Lung (tissue), 12 donors: ENCODE data around the gene FOSL1. TPM values are rescaled to one million over a fixed set of nuclear protein-coding genes. Genes with fewer than 3 reads are reported as not detected.
A peak's percentile ranks its signal among the peaks of the same experiment; 100 is the strongest.

Source experiments
- ATAC-seq: fragments of 200-7000 bp; cut with Tn5 transposase; one replicate; pipeline ENCODE4 v1.9.1; 2020; ENCODE audit warnings: moderate number of reproducible peaks; ENCODE audit not compliant: insufficient read depth, low FRiP score
- DNase-seq, 3 donors: peaks; one replicate each; pipeline ENCODE4 v3.0.0-alpha.2; 2013 to 2017
- H3K27ac ChIP-seq, 2 donors: one replicate each; pipeline ENCODE4 v1.5.1; 2013; ENCODE audit warnings: mild to moderate bottlenecking in 2 of 2, moderate library complexity in 2 of 2, control low read depth in 1 of 2, inconsistent platforms in 1 of 2, low read depth in 1 of 2, low read length in 1 of 2
- H3K27me3 ChIP-seq, 3 donors: one replicate each; pipeline ENCODE4 v1.5.1; 2013; ENCODE audit warnings: low read length in 2 of 3; ENCODE audit not compliant: control insufficient read depth in 3 of 3, insufficient read depth in 3 of 3
- H3K36me3 ChIP-seq, 4 donors: one replicate each; pipeline ENCODE4 v1.5.1; 2013; ENCODE audit warnings: low read length in 4 of 4, mild to moderate bottlenecking in 1 of 4, moderate library complexity in 1 of 4; ENCODE audit not compliant: control insufficient read depth in 4 of 4, insufficient read depth in 4 of 4
- H3K4me1 ChIP-seq, 5 donors: one replicate each; pipeline ENCODE4 v1.5.1; 2013; ENCODE audit warnings: low read length in 5 of 5, mild to moderate bottlenecking in 2 of 5, moderate library complexity in 1 of 5; ENCODE audit not compliant: control insufficient read depth in 5 of 5, insufficient read depth in 5 of 5
- H3K4me3 ChIP-seq: one replicate; pipeline ENCODE4 v1.5.1; 2013; ENCODE audit warnings: mild to moderate bottlenecking, control low read depth, moderate library complexity
- H3K9ac ChIP-seq, 2 donors: one replicate each; pipeline ENCODE4 v1.5.1; 2013; ENCODE audit warnings: low read length in 2 of 2, control low read depth in 1 of 2; ENCODE audit not compliant: insufficient read depth in 1 of 2
- H3K9me3 ChIP-seq, 4 donors: one replicate each; pipeline ENCODE4 v1.5.1; 2013; ENCODE audit warnings: low read length in 3 of 4, mild to moderate bottlenecking in 1 of 4, moderate library complexity in 1 of 4; ENCODE audit not compliant: control insufficient read depth in 4 of 4, insufficient read depth in 3 of 4
- CTCF ChIP-seq: IDR thresholded peaks from 2 replicates; pipeline ENCODE4 v1.5.1; 2012; ENCODE audit warnings: mild to moderate bottlenecking; ENCODE audit errors: control extremely low read depth, extremely low read depth
- WGBS, 2 donors: extraction: QIAGEN DNeasy Blood & Tissue Kit; methylation state at CpG; one replicate each; pipeline ENCODE4 v1.1.7; 2013; 5-methylcytosine and 5-hydroxymethylcytosine counted together
- polyA plus RNA-seq, 2 donors: library from polyadenylated mRNA; stranded (reverse); fragments of 200-250 nt; gene quantifications; one replicate each; pipeline ENCODE4 v1.2.1, GENCODE V29; 2013
- total RNA-seq, 2 donors: library from RNA; depleted of rRNA in 1 of 2; stranded (reverse); fragments of >200 nt in 1 of 2; gene quantifications; one replicate each; pipeline ENCODE4 v1.2.1, GENCODE V29; 2014 to 2021
- donor health status: control.
- donor health status: control.
- donor health status: Bipolar disorder and iron deficiency.
- donor health status: healthy.
- donor health status: DM: yes; HTN: yes; CAD: no.

Gene FOSL1
- total and polyA plus RNA-seq, 4 donors, result 0.43 to 19.9 (median 15.3) TPM

DNA sequence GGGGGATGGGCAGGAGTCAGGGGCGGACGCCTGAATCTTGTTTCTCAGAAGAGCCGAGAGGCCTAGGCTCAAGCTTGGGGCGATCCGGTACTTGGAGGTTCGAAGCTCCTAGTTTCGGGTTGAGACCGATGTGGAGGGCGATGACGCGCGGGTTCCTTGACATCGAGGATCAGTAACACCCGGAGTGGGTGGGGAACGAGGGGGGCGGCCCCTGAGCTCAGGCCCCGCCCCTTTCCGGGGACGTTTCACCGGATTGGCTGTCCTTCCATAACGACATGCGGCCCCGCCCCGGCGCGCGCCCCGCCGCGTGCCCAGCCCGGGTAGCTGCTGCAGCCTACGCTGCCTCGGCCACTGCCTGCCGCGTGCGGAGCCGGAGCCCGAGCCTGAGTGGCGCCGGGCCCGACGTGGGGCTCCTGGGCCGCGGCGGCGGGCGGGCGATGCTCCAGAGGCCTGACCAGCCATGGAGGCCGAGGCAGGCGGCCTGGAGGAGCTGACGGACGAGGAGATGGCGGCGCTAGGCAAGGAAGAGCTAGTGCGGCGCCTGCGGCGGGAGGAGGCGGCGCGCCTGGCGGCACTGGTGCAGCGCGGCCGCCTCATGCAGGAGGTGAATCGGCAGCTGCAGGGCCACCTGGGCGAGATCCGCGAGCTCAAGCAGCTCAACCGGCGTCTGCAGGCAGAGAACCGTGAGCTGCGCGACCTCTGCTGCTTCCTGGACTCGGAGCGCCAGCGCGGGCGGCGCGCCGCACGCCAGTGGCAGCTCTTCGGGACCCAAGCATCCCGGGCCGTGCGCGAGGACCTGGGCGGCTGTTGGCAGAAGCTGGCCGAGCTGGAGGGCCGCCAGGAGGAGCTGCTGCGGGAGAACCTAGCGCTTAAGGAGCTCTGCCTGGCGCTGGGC, 9.6 kb downstream of the FOSL1 start, which contains the start of gene CCDC85B:
CCDC85B (plus strand) TSS at position 350 of the 895 bp plus-strand sequence; CDS start at position 461, 111 bp downstream.
- Histone ChIP-seq H3K27me3 (no peaks in the 10 kb centered on the region), H3K9me3 (no peaks in the 10 kb centered on the region), H3K36me3 (peaks cover 0 to 9% (median 3%) of the 10 kb centered on the region in 4 donors), H3K27ac (peak within 1 kb of the TSS; percentile 93 to 98), H3K4me3 (peak within 1 kb of the TSS; percentile 64), H3K4me1 (peaks cover 5 to 54% (median 13%) of the 10 kb centered on the region in 5 donors), H3K9ac (peak within 1 kb of the TSS in 1 of 2 donors; percentile 94)
- 0 to 1% methylated on average over 64 to 94 of the region's 94 CpGs for WGBS, 2 donors
- TF ChIP-seq CTCF, result no peak
- DNase-seq (peak; percentile 97 to 98 (median 98)), ATAC-seq (peak; percentile 88)

DNA sequence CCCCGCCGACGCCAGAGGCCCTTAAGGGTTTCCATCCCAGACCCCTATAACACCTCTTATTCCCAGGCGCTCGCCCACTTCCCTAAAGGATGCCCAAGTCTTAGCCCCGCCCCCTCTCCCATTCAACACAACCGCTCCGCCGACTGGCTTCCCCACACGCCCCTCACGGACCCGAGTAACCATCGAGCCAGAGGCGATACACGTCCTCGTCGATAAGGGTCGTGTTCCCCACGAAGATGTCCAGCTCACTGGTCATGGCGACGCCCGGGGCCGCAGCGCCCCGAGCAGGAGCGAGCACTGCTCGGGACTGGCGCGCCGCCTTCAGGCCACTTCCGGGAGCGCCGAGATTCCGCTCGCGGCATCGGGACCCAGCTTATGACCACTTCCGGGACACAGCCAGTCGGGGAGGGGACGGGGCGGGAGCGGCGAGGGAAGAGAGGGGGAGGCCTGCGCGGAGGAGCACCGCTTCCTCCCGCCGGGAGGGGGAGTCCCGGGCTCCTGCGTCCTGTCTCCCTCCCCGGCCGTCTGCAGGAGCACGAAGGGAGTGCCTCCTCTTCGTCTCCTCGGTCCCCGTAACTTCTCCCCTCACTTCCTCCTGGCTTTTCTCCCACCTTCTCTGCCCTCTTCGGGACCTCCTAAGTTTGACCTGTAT, 11.9 kb downstream of the FOSL1 start, which contains the start of gene FIBP:
FIBP (minus strand) TSS at position 309 of the 652 bp plus-strand sequence; CDS start at position 256, 53 bp downstream.
- Histone ChIP-seq H3K9me3 (no peaks in the 10 kb centered on the region), H3K9ac (peak within 1 kb of the TSS; percentile 59 to 94), H3K27ac (peak within 1 kb of the TSS; percentile 95), H3K4me1 (peaks cover 5 to 54% (median 13%) of the 10 kb centered on the region in 5 donors), H3K36me3 (peaks cover 7 to 23% (median 19%) of the 10 kb centered on the region in 4 donors), H3K27me3 (no peaks in the 10 kb centered on the region), H3K4me3 (peak within 1 kb of the TSS; percentile 67)
- 1% methylated on average over 48 to 56 of the region's 57 CpGs for WGBS, 2 donors
- peak; percentile 98 to 99 (median 99) for DNase-seq
- TF ChIP-seq CTCF, result peak; percentile 60
- peak; percentile 75 for ATAC-seq

DNA sequence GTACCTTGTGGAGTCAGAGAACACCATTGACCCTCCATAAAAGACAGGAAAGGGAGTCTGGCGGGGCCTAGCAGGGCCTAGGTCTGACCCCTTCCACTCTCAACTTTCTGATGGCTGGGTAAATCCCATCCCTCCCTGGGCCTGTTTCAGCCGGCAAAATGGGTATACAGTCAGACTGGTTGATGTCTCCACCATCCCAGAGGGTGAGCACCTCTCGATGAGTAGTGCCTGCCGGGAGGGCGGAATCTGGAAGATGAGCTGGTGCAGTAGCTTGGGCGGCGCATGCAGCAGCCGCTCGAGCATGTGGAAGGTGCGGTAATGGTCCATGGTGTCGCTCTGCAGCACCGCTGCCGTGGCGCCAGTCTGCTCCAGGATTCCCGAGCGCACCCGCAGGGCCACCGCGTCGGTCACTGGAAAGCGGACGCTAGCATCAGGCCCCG, 12.4 kb downstream of the FOSL1 start:
- DNase-seq, result no peak
- peaks cover 5 to 51% (median 13%) of the 10 kb centered on the region in 5 donors for H3K4me1 ChIP-seq
- peaks cover 7 to 23% (median 23%) of the 10 kb centered on the region in 4 donors for H3K36me3 ChIP-seq
- 5% methylated on average over 23 of the region's 23 CpGs for WGBS, 2 donors
- ATAC-seq, result no peak
- H3K9me3 ChIP-seq, result no peaks in the 10 kb centered on the region
- no peaks in the 10 kb centered on the region for H3K27me3 ChIP-seq
- H3K27ac ChIP-seq, result peak overlapping the region; percentile 82 to 95
- peak overlapping the region; percentile 39 to 67 for H3K9ac ChIP-seq
- H3K4me3 ChIP-seq, result peak overlapping the region; percentile 67
- TF ChIP-seq CTCF, result no peak
